ENCODE data around the gene TNNC2. TPM values are rescaled to one million over a fixed set of nuclear protein-coding genes. Genes with fewer than 3 reads are reported as not detected.

The TNNC2 gene
- total RNA-seq, 1 donor from 2014 or later, result 0.52 TPM

DNA sequence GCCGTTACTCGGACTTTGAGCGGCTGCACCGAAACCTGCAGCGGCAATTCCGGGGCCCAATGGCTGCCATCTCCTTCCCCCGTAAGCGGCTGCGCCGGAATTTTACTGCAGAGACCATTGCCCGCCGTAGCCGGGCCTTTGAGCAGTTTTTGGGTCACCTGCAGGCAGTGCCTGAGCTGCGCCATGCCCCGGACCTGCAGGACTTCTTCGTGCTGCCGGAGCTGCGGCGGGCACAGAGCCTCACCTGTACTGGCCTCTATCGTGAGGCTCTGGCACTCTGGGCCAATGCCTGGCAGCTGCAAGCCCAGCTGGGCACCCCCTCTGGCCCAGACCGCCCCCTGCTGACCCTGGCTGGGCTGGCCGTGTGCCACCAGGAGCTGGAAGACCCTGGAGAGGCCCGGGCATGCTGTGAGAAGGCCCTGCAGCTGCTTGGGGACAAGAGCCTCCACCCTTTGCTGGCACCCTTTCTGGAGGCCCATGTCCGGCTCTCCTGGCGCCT is 13.6 kb upstream of the TNNC2 start:
- DNase-seq (ENCODE audit: low spot score), result no peak
- no peaks in the 10 kb centered on the region for H3K27me3 Mint-ChIP-seq (ENCODE audit: low read depth)
- no peak overlapping the region for H3K4me3 Mint-ChIP-seq (ENCODE audit: unreplicated experiment)

DNA sequence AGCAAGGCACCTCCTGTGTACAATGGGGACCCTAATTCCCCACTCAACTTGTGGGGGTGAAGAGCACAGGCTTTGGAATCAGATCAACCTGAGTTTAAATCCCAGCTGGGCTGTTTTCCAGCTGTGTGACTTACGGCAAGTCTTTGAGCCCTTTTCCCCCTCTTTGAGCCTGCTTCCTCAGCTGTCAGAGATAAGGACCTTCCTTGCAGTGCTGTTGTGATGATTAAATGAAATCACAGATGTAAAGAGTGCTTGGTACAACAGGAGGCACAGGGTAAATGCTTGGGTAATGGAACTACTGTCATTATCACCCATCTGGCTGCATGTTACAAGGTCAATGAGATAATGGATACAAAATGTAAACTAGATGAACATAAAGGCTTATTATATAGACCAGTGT is 9.7 kb upstream of the TNNC2 start:
- Mint-ChIP-seq H3K9me3 (ENCODE audit: low read depth) (no peaks in the 10 kb centered on the region), H3K4me1 (ENCODE audit: low read depth) (peaks cover 39% of the 10 kb centered on the region), H3K4me3 (ENCODE audit: unreplicated experiment) (no peak overlapping the region), H3K36me3 (ENCODE audit: low read depth) (peaks cover 1% of the 10 kb centered on the region), H3K27me3 (ENCODE audit: low read depth) (no peaks in the 10 kb centered on the region), H3K27ac (ENCODE audit: unreplicated experiment) (peak overlapping the region; percentile 14)
- DNase-seq (ENCODE audit: low spot score), result no peak
- TF ChIP-seq, protein P1, sequence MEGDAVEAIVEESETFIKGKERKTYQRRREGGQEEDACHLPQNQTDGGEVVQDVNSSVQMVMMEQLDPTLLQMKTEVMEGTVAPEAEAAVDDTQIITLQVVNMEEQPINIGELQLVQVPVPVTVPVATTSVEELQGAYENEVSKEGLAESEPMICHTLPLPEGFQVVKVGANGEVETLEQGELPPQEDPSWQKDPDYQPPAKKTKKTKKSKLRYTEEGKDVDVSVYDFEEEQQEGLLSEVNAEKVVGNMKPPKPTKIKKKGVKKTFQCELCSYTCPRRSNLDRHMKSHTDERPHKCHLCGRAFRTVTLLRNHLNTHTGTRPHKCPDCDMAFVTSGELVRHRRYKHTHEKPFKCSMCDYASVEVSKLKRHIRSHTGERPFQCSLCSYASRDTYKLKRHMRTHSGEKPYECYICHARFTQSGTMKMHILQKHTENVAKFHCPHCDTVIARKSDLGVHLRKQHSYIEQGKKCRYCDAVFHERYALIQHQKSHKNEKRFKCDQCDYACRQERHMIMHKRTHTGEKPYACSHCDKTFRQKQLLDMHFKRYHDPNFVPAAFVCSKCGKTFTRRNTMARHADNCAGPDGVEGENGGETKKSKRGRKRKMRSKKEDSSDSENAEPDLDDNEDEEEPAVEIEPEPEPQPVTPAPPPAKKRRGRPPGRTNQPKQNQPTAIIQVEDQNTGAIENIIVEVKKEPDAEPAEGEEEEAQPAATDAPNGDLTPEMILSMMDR (IDR thresholded peaks at IDR 0.05), result no peak

More for the DNA sequence above, 13.6 kb upstream of the TNNC2 start:
- Mint-ChIP-seq H3K36me3 (ENCODE audit: low read depth) (peaks cover 7% of the 10 kb centered on the region), H3K9me3 (ENCODE audit: low read depth) (no peaks in the 10 kb centered on the region), H3K27ac (ENCODE audit: unreplicated experiment) (no peak overlapping the region), H3K4me1 (ENCODE audit: low read depth) (peaks cover 21% of the 10 kb centered on the region)
- TF ChIP-seq, protein P1 (IDR thresholded peaks at IDR 0.05), result no peak

DNA sequence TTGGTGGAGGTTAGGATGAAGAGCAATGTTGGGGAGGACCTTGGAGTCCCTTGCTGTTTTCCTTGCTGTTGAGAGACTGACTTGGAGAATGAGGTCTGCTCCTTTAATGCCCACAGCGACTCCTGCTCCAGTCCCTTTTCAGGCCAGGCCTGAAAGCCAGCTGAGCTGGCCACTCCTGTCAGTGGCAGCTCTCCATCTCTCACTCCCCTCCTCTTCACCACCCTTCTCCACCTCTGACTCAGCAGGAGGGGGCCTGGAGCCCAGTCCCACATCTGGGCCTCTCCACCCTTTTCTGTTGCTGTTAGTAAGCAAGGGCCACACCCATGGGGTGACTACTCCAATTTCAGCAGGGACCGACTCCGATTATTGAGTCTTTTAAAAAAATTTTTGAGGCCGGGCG is 8.7 kb upstream of the TNNC2 start:
- Mint-ChIP-seq H3K4me3 (ENCODE audit: unreplicated experiment) (peak overlapping the region; percentile 89), H3K36me3 (ENCODE audit: low read depth) (peaks cover 1% of the 10 kb centered on the region), H3K4me1 (ENCODE audit: low read depth) (peaks cover 39% of the 10 kb centered on the region), H3K27me3 (ENCODE audit: low read depth) (no peaks in the 10 kb centered on the region), H3K27ac (ENCODE audit: unreplicated experiment) (peak overlapping the region; percentile 61), H3K9me3 (ENCODE audit: low read depth) (no peaks in the 10 kb centered on the region)
- no peak for DNase-seq (ENCODE audit: low spot score)
- TF ChIP-seq, protein P1 (IDR thresholded peaks at IDR 0.05), result no peak

DNA sequence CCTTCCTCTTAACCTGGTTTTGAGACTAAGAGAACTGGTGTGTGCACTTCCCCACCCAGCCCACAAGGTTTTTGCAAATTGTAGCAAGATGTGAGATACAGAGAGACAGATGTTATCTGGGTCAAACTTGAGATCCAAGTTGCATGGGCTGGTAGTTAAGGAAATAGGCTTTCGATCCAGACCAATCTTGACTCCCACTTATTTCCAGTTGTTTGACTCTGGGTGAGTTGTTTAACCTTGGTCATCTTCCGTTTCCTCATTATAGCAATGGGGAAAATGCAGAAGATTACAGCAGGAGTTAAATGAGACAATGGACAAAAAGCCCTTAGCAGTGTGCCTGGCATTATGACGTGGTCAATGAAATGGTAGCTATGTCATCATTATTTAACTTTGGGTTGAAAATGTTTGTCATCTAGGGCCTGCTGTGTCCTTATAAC is 8.2 kb upstream of the TNNC2 start:
- Mint-ChIP-seq H3K9me3 (ENCODE audit: low read depth) (no peaks in the 10 kb centered on the region), H3K27me3 (ENCODE audit: low read depth) (no peaks in the 10 kb centered on the region), H3K4me1 (ENCODE audit: low read depth) (peaks cover 40% of the 10 kb centered on the region), H3K36me3 (ENCODE audit: low read depth) (peaks cover 1% of the 10 kb centered on the region), H3K27ac (ENCODE audit: unreplicated experiment) (peak overlapping the region; percentile 61), H3K4me3 (ENCODE audit: unreplicated experiment) (peak overlapping the region; percentile 89)
- DNase-seq (ENCODE audit: low spot score), result no peak
- TF ChIP-seq, protein P1 (IDR thresholded peaks at IDR 0.05), result no peak

DNA sequence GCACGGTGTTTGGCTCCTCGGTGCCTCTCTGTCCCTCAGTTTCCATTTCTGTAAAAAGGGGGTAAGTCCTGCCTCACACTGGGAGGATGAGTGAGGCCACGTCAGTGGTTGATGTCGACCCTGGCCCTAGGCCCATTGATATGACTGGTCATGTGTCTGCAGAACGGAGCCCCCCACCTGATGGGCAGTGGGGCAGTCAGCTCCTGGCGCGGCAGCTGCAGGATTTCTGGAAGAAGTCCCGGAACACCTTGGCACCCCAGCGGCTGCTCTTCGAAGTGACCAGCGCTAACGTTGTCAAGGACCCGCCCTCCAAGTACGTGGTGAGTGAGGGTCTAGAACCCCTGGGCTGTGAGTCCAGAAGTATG is 7.7 kb upstream of the TNNC2 start:
- Mint-ChIP-seq H3K4me3 (ENCODE audit: unreplicated experiment) (peak overlapping the region; percentile 89), H3K9me3 (ENCODE audit: low read depth) (no peaks in the 10 kb centered on the region), H3K4me1 (ENCODE audit: low read depth) (peaks cover 41% of the 10 kb centered on the region), H3K27ac (ENCODE audit: unreplicated experiment) (peak overlapping the region; percentile 49), H3K27me3 (ENCODE audit: low read depth) (no peaks in the 10 kb centered on the region), H3K36me3 (ENCODE audit: low read depth) (peaks cover 1% of the 10 kb centered on the region)
- TF ChIP-seq, protein P1 (IDR thresholded peaks at IDR 0.05), result no peak
- peak; percentile 72 for DNase-seq (ENCODE audit: low spot score)

Data from chondrocyte (in vitro differentiated cells).